Stimulated activated CD4-positive, alpha-beta T cell treated with anti-CD3 and anti-CD28 coated beads, Interleukin-1b, Interleukin-23, amount 100 ng/mL, for 24 hours (primary cell): ENCODE measurements around the gene MAP3K12.
"Not testable (repeated sequence)": the region's sequence is repeated elsewhere in the genome, so short reads cannot be mapped to it uniquely, and the experiment has no call there.

ENCODE experiments used
- DNase-seq, 4 experiments: peaks; one replicate each; pipeline ENCODE4 v3.0.0-alpha.2; 2020; ENCODE audit warnings: low read depth in 4 of 4, low spot score in 1 of 4

The MAP3K12 gene

GRCh38 chr12:53443955-53444354, 55.3 kb downstream of the MAP3K12 start:
- no peak for DNase-seq

- DNase-seq, result peak; percentile 97 to 99 (median 98)
These were observed 58.0 kb downstream of the MAP3K12 start, which contains the start of gene PRR13 for GRCh38 chr12:53441040-53441833. TSS of gene PRR13 (plus strand) at chr12:53441734. CDS start at chr12:53442715, 981 bp downstream.

GRCh38 chr12:53439582-53439981, 59.7 kb downstream of the MAP3K12 start:
- not testable (repeated sequence) for DNase-seq

- not testable (repeated sequence) for DNase-seq
These were observed 63.9 kb downstream of the MAP3K12 start for GRCh38 chr12:53435326-53435725.

- no peak for DNase-seq
These were observed 68.1 kb downstream of the MAP3K12 start for GRCh38 chr12:53431187-53431586.

GRCh38 chr12:53430116-53430515, 69.1 kb downstream of the MAP3K12 start:
- DNase-seq, result no peak
